Subcutaneous adipose tissue (tissue), 4 donors: ENCODE measurements around the gene RFTN1. TPM values are rescaled to one million over a fixed set of nuclear protein-coding genes. Genes with fewer than 3 reads are reported as not detected.

ENCODE experiments used
- CTCF ChIP-seq: fragments of 450-650 bp; IDR thresholded peaks from one replicate; pipeline ENCODE4 v1.5.1; 2016; ENCODE audit warnings: low read depth, mild to moderate bottlenecking, control low read depth, antibody characterized with exemption, moderate library complexity
- total RNA-seq, 4 donors: library from RNA; depleted of rRNA; stranded (reverse); fragments of >200 nt; gene quantifications; one replicate each; pipeline ENCODE4 v1.1.0, GENCODE V29; 2016

The RFTN1 gene
- total RNA-seq, 4 donors from 2014 or later = 58.1 to 116 (median 97.4) TPM

DNA sequence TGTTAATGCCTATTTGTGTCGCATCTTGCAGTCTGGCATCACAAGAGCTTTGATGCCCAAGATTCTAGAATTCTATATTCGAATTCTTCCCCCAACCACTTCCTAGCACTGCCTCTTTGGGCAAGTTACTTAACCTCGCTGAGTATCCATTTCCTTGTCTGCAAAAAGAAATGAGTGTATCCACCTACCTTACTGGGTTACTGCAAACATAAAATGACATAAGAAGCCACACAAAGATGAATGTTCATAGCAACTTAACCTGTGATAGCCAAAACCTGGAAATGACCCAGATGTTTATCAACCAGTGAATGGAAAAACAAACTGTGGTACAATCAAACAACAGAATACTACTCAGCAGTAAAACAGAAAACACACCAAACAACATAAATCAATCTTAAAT lies 24.9 kb downstream of the RFTN1 start:
- TF ChIP-seq CTCF = no peak

GRCh38 chr3:16487511-16488175 lies 25.9 kb downstream of the RFTN1 start:
- no peak for TF ChIP-seq CTCF

GRCh38 chr3:16486951-16487480 lies 26.5 kb downstream of the RFTN1 start:
- no peak for TF ChIP-seq CTCF

DNA sequence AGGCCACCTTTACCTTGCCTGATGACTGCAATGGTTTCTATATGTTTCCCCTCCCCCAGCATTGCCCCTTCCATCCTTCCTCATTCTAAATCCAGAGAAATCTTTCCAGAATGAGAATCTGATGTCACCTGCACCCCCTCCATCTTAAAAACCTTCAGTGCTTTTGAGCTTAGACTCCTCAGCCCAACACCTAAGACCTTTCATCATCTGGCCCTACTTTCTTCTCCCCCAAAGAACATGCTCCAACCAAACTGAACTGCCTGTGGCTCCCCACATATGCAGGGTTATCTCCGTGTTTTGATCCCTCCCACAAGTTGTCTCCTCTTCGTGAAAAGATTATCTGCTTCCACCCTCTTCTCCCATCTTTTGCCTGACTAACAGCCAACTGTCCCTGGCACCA lies 27.3 kb downstream of the RFTN1 start:
- TF ChIP-seq CTCF = no peak

GRCh38 chr3:16485395-16485992 lies 28.0 kb downstream of the RFTN1 start:
- no peak for TF ChIP-seq CTCF

DNA sequence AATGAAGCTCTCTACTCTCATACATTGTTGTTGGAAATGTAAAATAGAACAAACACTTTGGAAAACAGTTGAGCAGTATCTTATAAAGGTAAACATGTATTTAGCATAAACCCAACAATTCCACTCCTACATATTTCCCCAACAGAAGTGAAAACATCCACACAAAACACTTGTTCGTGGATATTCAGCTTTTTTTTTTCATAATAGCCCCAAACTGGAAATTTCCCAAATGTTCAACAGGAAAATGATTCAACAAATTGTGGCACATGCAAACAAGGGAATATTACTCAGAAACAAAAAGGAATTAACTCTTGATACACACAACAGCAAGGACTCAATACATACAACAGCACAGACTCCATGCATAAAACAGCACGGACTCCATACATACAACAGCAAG lies 28.5 kb downstream of the RFTN1 start:
- no peak for TF ChIP-seq CTCF

- no peak for TF ChIP-seq CTCF
Measured at GRCh38 chr3:16484216-16484615, 29.3 kb downstream of the RFTN1 start.
